HFF-Myc (cell line): ENCODE data around the gene KRT4.
"Not testable (repeated sequence)": the region's sequence is repeated elsewhere in the genome, so short reads cannot be mapped to it uniquely, and the experiment has no call there.

Experiments
- DNase-seq: peaks from one replicate; pipeline ENCODE4 v3.0.0-alpha.2; 2011; ENCODE audit warnings: low read depth; ENCODE audit errors: extremely low read depth
- H3K4me3 ChIP-seq: replicated peaks from 2 replicates; pipeline ENCODE4 v1.5.1; 2011; ENCODE audit warnings: low read depth, mild to moderate bottlenecking, control low read depth, low read length
- TF ChIP-seq, protein P1 (sequence below): IDR thresholded peaks from 2 replicates; pipeline ENCODE4 v1.5.1; 2012; ENCODE audit warnings: mild to moderate bottlenecking, low read depth, low read length, control low read depth; ENCODE audit errors: missing control alignments

The KRT4 gene

DNA sequence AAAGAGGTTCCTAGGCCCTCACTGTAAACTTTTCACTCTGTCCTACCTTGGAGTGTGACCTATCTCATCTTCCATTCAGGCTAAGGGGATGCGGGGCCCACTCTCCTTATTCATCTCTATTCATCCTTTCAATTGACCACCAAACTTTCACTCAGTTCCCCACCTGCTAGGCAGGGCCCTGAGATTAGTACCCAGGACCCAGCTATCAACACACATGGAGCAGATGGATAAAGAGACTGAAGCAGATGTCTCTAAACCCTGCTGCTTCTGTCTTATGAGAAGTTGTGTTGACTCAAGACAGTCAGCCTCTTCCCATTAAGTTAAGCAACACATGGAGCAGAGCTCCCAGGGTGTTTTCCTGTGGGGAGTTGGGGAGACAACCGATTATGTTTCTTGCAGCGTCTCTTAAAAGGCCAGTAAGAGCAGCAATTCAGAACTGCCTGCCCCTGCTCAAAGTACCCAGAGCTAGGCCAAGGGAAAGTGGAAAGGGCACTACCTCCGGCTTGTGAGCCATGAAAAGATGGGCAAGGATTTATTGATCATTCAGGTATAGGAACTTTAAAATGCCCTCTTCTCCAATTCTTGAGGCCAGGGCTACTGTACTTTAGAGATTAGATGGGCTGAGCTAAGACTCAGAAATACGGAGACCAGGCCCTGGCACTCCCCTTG, 47.4 kb downstream of the KRT4 start:
- H3K4me3 ChIP-seq = no peak overlapping the region
- no peak for DNase-seq

DNA sequence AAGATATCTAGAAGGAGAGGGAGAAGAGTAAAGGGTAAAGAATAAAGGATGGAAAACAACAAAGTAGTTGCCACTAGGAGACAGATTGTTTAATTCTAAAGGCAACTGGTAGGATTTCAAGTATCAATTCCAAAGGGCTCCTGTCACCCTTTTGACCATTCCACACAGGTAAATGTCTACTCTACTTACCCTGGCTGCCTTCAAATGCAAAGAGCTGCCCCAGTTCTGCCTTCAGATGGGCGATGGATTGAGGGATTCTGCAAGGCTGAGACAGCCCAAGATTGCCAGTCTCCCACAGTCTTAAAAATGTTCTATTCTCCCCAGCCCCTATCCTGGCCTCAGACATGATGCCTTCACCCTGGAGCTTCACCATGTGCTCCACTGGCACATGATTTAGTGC, 48.2 kb downstream of the KRT4 start:
- TF ChIP-seq, protein P1, sequence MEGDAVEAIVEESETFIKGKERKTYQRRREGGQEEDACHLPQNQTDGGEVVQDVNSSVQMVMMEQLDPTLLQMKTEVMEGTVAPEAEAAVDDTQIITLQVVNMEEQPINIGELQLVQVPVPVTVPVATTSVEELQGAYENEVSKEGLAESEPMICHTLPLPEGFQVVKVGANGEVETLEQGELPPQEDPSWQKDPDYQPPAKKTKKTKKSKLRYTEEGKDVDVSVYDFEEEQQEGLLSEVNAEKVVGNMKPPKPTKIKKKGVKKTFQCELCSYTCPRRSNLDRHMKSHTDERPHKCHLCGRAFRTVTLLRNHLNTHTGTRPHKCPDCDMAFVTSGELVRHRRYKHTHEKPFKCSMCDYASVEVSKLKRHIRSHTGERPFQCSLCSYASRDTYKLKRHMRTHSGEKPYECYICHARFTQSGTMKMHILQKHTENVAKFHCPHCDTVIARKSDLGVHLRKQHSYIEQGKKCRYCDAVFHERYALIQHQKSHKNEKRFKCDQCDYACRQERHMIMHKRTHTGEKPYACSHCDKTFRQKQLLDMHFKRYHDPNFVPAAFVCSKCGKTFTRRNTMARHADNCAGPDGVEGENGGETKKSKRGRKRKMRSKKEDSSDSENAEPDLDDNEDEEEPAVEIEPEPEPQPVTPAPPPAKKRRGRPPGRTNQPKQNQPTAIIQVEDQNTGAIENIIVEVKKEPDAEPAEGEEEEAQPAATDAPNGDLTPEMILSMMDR = no peak
- no peak for DNase-seq
- H3K4me3 ChIP-seq = no peak overlapping the region

More for the DNA sequence above, 47.4 kb downstream of the KRT4 start:
- TF ChIP-seq, protein P1 = no peak

DNA sequence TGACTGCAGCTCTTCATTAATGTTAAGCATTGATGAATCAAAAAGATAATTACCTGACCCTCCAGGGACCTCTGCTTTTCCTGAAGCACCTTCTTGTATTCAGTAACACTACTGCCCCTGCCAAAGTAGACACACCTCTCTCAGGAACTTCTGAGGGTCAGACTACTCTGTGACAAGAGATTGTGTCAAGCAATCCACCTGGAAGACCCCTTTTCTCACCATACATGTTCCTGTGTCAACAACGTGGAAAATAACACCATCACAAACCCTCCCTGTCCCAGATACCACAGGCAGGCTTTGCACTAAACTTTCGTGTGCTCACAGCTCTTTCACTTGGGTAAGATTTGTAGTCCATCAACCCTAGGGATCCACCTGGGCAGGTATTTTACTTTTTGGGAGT, 49.9 kb downstream of the KRT4 start:
- DNase-seq = no peak
- TF ChIP-seq, protein P1 = no peak
- H3K4me3 ChIP-seq = no peak overlapping the region

DNA sequence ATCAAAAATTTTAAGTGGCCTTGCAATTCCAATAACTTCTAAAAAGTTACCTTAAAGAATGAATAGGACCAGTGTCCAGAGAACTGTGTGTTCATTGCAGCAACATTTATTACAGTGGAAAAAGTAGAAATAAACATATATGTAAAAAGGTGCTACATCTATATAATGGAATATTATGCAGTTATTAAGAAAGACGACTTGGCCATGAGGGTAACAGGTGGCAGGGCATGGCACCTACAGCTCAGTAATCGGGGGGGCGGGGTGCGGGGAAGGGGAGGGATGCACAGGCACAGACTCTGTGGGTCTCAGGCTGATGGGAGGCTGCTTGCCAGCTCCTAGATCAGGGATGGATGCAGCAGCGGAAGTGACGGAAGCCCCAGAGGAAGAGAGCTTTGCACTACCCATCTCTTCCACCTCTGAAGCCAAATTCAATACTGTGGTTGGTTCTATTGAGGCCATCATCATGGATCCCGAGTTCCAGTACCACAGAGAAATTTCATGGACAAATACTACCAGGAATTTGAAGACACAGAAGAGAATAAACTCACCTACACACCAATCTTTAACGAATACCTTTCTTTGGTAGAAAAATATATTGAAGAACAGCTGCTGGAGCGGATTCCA, 50.8 kb downstream of the KRT4 start:
- TF ChIP-seq, protein P1 = no peak
- no peak overlapping the region for H3K4me3 ChIP-seq
- DNase-seq = no peak

DNA sequence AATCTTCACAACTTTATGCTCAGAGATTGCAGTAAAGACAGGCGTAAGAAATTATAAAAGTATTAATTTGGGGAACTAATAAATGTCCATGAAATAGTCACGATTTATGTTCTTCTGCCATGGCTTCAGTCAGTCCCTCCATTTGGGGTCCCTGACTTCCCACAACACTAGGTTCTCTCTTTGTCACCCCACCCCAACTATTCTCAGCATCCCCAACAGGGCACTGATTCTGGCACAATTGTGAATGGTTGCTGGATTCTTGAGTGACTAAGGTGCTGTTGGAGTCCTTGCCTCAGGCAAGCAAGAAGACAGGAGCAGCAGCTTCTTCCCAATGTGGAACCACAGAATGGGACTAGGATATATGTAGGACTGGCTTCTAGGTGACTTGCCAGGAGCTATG, 52.1 kb downstream of the KRT4 start:
- no peak for DNase-seq

DNA sequence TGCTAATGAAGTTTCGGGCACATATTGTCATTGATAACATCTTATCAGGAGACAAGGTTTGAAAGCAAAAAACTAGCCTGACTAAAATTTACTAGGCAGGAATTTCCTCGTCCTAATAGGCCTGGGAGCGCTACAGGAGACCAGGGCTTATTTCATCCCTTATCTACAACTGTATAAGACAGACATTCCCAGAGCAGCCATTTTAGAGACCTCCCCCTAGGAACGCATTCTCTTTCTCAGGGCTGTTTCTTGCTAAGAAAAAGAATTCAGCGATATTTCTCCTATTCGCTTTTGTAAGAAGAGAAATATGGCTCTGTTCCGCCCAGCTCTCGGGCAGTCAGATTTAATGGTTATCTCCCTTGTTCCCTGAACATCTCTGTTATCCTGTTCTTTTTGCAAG, 52.7 kb downstream of the KRT4 start:
- DNase-seq, H3K4me3 ChIP-seq: not testable (repeated sequence)

More for the DNA sequence above, 52.1 kb downstream of the KRT4 start:
- TF ChIP-seq, protein P1 = no peak
- H3K4me3 ChIP-seq = no peak overlapping the region

DNA sequence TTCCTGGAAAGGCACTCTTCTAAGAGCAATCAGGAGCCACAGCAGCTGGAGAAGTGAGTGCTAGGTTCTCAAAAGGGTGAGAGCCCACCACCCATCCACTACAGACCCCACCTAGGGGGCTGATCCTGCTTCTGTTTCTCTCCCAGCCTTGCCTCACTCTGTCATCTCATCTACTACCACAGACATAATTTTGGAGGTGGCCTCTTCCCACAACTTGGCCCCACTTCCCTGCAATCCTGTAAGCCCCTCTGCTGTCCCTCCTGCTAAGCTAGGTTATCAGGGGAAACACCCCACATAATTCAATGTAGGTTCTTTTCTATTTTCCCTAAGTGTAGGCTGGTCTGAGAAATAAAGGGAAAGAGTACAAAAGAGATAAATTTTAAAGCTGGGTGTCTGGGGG, 53.3 kb downstream of the KRT4 start:
- H3K4me3 ChIP-seq = no peak overlapping the region
- DNase-seq = no peak

More for the DNA sequence above, 53.3 kb downstream of the KRT4 start:
- TF ChIP-seq, protein P1 = no peak
